GM23338 (cell line): ENCODE results near the gene NCF2. TPM values are rescaled to one million over a fixed set of nuclear protein-coding genes. Genes with fewer than 3 reads are reported as not detected.

Source experiments
- ATAC-seq: fragments of 200-7000 bp; cut with Tn5 transposase; 3 replicates; pipeline ENCODE4 v1.9.1; 2020
- DNase-seq: peaks from one replicate; pipeline ENCODE4 v3.0.0-alpha.2; 2015; ENCODE audit warnings: low spot score
- H2AFZ ChIP-seq: fragments of 200-600 bp; sonication (generic); 2 replicates; pipeline ENCODE4 v1.8.0; 2016; ENCODE audit warnings: antibody characterized with exemption, mild to moderate bottlenecking, moderate library complexity
- H3F3A ChIP-seq: fragments of 200-600 bp; sonication (generic); replicated peaks from 2 replicates; pipeline ENCODE4 v1.8.0; 2017; ENCODE audit warnings: antibody characterized with exemption, mixed run types, low read depth
- H3K27ac ChIP-seq: fragments of 200-600 bp; sonication (generic); 2 replicates; pipeline ENCODE4 v1.6.1; 2016; ENCODE audit warnings: low read depth
- H3K27me3 ChIP-seq: fragments of 200-600 bp; sonication (generic); 2 replicates; pipeline ENCODE4 v1.8.0; 2016; ENCODE audit warnings: mild to moderate bottlenecking, mixed run types, moderate library complexity; ENCODE audit not compliant: insufficient read depth
- H3K36me3 ChIP-seq: fragments of 200-600 bp; sonication (generic); 2 replicates; pipeline ENCODE4 v1.8.0; 2016; ENCODE audit warnings: mild to moderate bottlenecking; ENCODE audit not compliant: insufficient read depth
- H3K4me1 ChIP-seq: fragments of 200-600 bp; sonication (generic); 2 replicates; pipeline ENCODE4 v1.8.0; 2016; ENCODE audit warnings: mild to moderate bottlenecking, moderate library complexity; ENCODE audit not compliant: insufficient read depth
- H3K4me2 ChIP-seq: fragments of 200-600 bp; sonication (generic); 2 replicates; pipeline ENCODE4 v1.7.1; 2017; ENCODE audit warnings: mixed run types
- H3K4me3 ChIP-seq: fragments of 200-600 bp; sonication (generic); 2 replicates; pipeline ENCODE4 v1.6.1; 2016; ENCODE audit warnings: mixed run types
- H3K79me2 ChIP-seq: fragments of 200-600 bp; sonication (generic); replicated peaks from 2 replicates; pipeline ENCODE4 v1.8.0; 2017; ENCODE audit warnings: mild to moderate bottlenecking; ENCODE audit not compliant: insufficient read depth
- H3K9me2 ChIP-seq: fragments of 200-600 bp; sonication (generic); 2 replicates; pipeline ENCODE4 v1.8.0; 2017; ENCODE audit not compliant: insufficient read depth
- H4K20me1 ChIP-seq: fragments of 200-600 bp; sonication (generic); replicated peaks from 2 replicates; pipeline ENCODE4 v1.8.0; 2017; ENCODE audit warnings: mild to moderate bottlenecking; ENCODE audit not compliant: insufficient read depth
- H3K27ac Mint-ChIP-seq: 2 replicates; pipeline ENCODE4 v1.8.0; 2020; ENCODE audit warnings: inconsistent platforms, mild to moderate bottlenecking, moderate library complexity, mixed read lengths
- H3K27me3 Mint-ChIP-seq: 3 replicates; pipeline ENCODE4 v1.8.0; 2022; ENCODE audit warnings: low read depth, mild to moderate bottlenecking, moderate library complexity, mixed read lengths, inconsistent platforms; ENCODE audit not compliant: insufficient read depth, poor library complexity
- H3K36me3 Mint-ChIP-seq: 3 replicates; pipeline ENCODE4 v1.8.0; 2021; ENCODE audit warnings: low read depth, mild to moderate bottlenecking, inconsistent platforms, moderate library complexity, mixed read lengths
- H3K4me1 Mint-ChIP-seq: 3 replicates; pipeline ENCODE4 v1.8.0; 2020; ENCODE audit warnings: mild to moderate bottlenecking, inconsistent platforms, mixed read lengths
- H3K4me3 Mint-ChIP-seq: 3 replicates; pipeline ENCODE4 v1.8.0; 2021; ENCODE audit warnings: moderate library complexity, mild to moderate bottlenecking, inconsistent platforms, mixed read lengths
- H3K9me3 Mint-ChIP-seq: 3 replicates; pipeline ENCODE4 v1.8.0; 2020; ENCODE audit warnings: moderate library complexity, mild to moderate bottlenecking, inconsistent platforms, mixed read lengths
- CREB1 ChIP-seq: fragments of 250-450 bp; sonication (Bioruptor Pico); IDR thresholded peaks from 2 replicates; pipeline ENCODE4 v1.5.0; 2020; ENCODE audit warnings: low read depth, mild to moderate bottlenecking, moderate library complexity
- EZH2 ChIP-seq: fragments of 200-600 bp; sonication (generic); IDR thresholded peaks from one replicate; pipeline ENCODE4 v1.8.0; 2017; ENCODE audit warnings: antibody characterized with exemption, mild to moderate bottlenecking, low read depth; ENCODE audit not compliant: unreplicated experiment
- EZH2phosphoT487 ChIP-seq: fragments of 200-600 bp; sonication (generic); IDR thresholded peaks from one replicate; pipeline ENCODE4 v1.8.1; 2018; ENCODE audit warnings: antibody characterized with exemption; ENCODE audit not compliant: unreplicated experiment
- NANOG ChIP-seq: IDR thresholded peaks from 2 replicates; pipeline ENCODE4 v1.6.1; 2016; ENCODE audit warnings: antibody characterized with exemption, borderline replicate concordance
- STAT1 ChIP-seq: IDR thresholded peaks from one replicate; pipeline ENCODE4 v1.6.1; 2016; ENCODE audit warnings: antibody characterized with exemption; ENCODE audit not compliant: unreplicated experiment
- ZNF114 ChIP-seq: fragments of 250-450 bp; sonication (Bioruptor Pico); IDR thresholded peaks from 2 replicates; pipeline ENCODE4 v1.5.0; 2020; ENCODE audit warnings: mild to moderate bottlenecking, moderate library complexity
- ZNF331 ChIP-seq: fragments of 250-450 bp; sonication (Bioruptor Pico); IDR thresholded peaks from 2 replicates; pipeline ENCODE4 v1.5.0; 2020; ENCODE audit warnings: low read depth, mild to moderate bottlenecking, moderate library complexity
- polyA plus RNA-seq: library from polyadenylated mRNA; unstranded; fragments of >200 nt; fragmentation: Nextera tagmentation; extraction: Ambion mirVana; gene quantifications from 2 replicates; pipeline ENCODE4 v1.2.1, GENCODE V29; 2016
- total RNA-seq: library from RNA; depleted of rRNA; stranded (reverse); fragments of >200 nt; shearing (Covaris generic); gene quantifications from 2 replicates; pipeline ENCODE4 v1.2.3, GENCODE V29; 2014
- TF ChIP-seq, protein P1 (sequence below), 2 experiments: fragments of 200-600 bp in 1 of 2; sonication (generic) in 1 of 2; conservative IDR thresholded peaks; 2 replicates each; pipeline versions ENCODE4 v1.5.1 to v1.6.1; 2016 to 2017; ENCODE audit warnings: antibody characterized with exemption in 2 of 2, low read depth in 2 of 2, mild to moderate bottlenecking in 2 of 2, moderate library complexity in 1 of 2
- TF ChIP-seq, protein P2 (sequence below): fragments of 250-450 bp; sonication (Bioruptor Pico); IDR thresholded peaks from 2 replicates; pipeline ENCODE4 v1.5.0; 2020; ENCODE audit warnings: mild to moderate bottlenecking, moderate library complexity
- TF ChIP-seq, protein P3 (sequence below): IDR thresholded peaks from 2 replicates; pipeline ENCODE4 v1.6.1; 2016; ENCODE audit warnings: antibody characterized with exemption

NCF2 gene
- total and polyA plus RNA-seq, 2 experiments from 2014 or later, result not detected

DNA sequence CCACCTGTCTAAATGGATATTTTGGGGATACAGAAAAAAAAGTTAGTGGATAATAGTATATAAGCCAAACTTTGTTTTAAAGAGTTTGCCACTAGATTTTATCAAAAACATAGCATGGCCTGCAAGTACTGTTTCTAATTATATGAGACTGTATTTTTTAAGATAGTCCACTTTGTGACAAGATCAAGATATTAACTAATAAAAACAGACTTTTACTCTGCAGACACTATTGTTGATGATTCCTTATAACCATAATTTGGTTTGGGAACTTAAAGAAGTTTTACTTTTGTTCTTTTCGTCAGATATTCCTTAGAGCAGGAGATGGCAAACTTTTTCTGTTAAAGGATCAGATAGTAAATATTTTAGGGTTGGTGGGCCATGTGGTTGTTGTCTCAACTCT lies 81.6 kb downstream of the NCF2 start (continued):
- TF ChIP-seq, protein P1, sequence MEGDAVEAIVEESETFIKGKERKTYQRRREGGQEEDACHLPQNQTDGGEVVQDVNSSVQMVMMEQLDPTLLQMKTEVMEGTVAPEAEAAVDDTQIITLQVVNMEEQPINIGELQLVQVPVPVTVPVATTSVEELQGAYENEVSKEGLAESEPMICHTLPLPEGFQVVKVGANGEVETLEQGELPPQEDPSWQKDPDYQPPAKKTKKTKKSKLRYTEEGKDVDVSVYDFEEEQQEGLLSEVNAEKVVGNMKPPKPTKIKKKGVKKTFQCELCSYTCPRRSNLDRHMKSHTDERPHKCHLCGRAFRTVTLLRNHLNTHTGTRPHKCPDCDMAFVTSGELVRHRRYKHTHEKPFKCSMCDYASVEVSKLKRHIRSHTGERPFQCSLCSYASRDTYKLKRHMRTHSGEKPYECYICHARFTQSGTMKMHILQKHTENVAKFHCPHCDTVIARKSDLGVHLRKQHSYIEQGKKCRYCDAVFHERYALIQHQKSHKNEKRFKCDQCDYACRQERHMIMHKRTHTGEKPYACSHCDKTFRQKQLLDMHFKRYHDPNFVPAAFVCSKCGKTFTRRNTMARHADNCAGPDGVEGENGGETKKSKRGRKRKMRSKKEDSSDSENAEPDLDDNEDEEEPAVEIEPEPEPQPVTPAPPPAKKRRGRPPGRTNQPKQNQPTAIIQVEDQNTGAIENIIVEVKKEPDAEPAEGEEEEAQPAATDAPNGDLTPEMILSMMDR (conservative IDR thresholded peaks at IDR 0.05; ENCODE audit: low read depth in 2 of 2), result no peak

DNA sequence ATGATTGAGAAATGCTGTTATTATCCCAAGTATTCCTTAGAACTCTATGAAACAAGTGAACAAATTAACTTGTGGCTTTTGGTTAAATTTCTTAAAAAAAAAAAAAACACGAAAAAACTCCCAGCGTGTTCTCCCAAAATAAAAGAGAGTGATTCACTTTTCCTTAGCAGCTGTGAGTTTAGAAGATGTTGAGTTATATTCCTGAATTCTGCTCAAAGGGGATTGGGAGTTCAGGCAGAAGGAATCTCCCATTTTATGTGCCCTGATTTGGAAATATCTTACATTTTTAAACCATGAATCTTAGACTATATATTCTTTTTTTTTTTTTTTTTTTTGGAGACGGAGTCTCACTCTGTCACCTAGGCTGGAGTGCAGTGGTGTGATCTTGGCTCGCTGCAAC lies 83.7 kb downstream of the NCF2 start:
- H3K36me3 ChIP-seq, result no peaks in the 10 kb centered on the region
- H3K27me3 ChIP-seq, result no peaks in the 10 kb centered on the region
- H3K4me1 ChIP-seq, result peaks cover 15% of the 10 kb centered on the region
- no peaks in the 10 kb centered on the region for H3F3A ChIP-seq
- DNase-seq (no peak), ATAC-seq (no peak)
- Mint-ChIP-seq H3K27ac (no peak overlapping the region), H3K4me1 (peaks cover 9% of the 10 kb centered on the region), H3K9me3 (no peaks in the 10 kb centered on the region), H3K27me3 (no peaks in the 10 kb centered on the region), H3K36me3 (no peaks in the 10 kb centered on the region), H3K4me3 (no peak overlapping the region)
- no peak overlapping the region for H3K4me2 ChIP-seq
- H3K9me2 ChIP-seq, result no peaks in the 10 kb centered on the region
- no peak overlapping the region for H3K4me3 ChIP-seq
- H3K27ac ChIP-seq, result no peak overlapping the region
- no peak overlapping the region for H2AFZ ChIP-seq
- peaks cover 14% of the 10 kb centered on the region; the same call in 1 of the 2 replicates for H4K20me1 ChIP-seq
- peaks cover 96% of the 10 kb centered on the region for H3K79me2 ChIP-seq
- TF ChIP-seq EZH2phosphoT487, result no peak
- no peak for TF ChIP-seq STAT1
- TF ChIP-seq, protein P2, sequence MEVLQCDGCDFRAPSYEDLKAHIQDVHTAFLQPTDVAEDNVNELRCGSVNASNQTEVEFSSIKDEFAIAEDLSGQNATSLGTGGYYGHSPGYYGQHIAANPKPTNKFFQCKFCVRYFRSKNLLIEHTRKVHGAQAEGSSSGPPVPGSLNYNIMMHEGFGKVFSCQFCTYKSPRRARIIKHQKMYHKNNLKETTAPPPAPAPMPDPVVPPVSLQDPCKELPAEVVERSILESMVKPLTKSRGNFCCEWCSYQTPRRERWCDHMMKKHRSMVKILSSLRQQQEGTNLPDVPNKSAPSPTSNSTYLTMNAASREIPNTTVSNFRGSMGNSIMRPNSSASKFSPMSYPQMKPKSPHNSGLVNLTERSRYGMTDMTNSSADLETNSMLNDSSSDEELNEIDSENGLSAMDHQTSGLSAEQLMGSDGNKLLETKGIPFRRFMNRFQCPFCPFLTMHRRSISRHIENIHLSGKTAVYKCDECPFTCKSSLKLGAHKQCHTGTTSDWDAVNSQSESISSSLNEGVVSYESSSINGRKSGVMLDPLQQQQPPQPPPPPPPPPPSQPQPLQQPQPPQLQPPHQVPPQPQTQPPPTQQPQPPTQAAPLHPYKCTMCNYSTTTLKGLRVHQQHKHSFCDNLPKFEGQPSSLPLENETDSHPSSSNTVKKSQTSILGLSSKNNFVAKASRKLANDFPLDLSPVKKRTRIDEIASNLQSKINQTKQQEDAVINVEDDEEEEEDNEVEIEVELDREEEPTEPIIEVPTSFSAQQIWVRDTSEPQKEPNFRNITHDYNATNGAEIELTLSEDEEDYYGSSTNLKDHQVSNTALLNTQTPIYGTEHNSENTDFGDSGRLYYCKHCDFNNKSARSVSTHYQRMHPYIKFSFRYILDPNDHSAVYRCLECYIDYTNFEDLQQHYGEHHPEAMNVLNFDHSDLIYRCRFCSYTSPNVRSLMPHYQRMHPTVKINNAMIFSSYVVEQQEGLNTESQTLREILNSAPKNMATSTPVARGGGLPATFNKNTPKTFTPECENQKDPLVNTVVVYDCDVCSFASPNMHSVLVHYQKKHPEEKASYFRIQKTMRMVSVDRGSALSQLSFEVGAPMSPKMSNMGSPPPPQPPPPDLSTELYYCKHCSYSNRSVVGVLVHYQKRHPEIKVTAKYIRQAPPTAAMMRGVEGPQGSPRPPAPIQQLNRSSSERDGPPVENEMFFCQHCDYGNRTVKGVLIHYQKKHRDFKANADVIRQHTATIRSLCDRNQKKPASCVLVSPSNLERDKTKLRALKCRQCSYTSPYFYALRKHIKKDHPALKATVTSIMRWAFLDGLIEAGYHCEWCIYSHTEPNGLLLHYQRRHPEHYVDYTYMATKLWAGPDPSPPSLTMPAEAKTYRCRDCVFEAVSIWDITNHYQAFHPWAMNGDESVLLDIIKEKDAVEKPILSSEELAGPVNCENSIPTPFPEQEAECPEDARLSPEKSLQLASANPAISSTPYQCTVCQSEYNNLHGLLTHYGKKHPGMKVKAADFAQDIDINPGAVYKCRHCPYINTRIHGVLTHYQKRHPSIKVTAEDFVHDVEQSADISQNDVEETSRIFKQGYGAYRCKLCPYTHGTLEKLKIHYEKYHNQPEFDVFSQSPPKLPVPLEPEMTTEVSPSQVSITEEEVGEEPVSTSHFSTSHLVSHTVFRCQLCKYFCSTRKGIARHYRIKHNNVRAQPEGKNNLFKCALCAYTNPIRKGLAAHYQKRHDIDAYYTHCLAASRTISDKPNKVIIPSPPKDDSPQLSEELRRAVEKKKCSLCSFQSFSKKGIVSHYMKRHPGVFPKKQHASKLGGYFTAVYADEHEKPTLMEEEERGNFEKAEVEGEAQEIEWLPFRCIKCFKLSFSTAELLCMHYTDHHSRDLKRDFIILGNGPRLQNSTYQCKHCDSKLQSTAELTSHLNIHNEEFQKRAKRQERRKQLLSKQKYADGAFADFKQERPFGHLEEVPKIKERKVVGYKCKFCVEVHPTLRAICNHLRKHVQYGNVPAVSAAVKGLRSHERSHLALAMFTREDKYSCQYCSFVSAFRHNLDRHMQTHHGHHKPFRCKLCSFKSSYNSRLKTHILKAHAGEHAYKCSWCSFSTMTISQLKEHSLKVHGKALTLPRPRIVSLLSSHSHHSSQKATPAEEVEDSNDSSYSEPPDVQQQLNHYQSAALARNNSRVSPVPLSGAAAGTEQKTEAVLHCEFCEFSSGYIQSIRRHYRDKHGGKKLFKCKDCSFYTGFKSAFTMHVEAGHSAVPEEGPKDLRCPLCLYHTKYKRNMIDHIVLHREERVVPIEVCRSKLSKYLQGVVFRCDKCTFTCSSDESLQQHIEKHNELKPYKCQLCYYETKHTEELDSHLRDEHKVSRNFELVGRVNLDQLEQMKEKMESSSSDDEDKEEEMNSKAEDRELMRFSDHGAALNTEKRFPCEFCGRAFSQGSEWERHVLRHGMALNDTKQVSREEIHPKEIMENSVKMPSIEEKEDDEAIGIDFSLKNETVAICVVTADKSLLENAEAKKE (CRISPR knock-in tag), result no peak
- TF ChIP-seq ZNF114 (CRISPR knock-in tag), result no peak
- TF ChIP-seq, protein P1 (conservative IDR thresholded peaks at IDR 0.05; ENCODE audit: low read depth in 2 of 2), result no peak
- no peak for TF ChIP-seq EZH2
- TF ChIP-seq, protein P3, sequence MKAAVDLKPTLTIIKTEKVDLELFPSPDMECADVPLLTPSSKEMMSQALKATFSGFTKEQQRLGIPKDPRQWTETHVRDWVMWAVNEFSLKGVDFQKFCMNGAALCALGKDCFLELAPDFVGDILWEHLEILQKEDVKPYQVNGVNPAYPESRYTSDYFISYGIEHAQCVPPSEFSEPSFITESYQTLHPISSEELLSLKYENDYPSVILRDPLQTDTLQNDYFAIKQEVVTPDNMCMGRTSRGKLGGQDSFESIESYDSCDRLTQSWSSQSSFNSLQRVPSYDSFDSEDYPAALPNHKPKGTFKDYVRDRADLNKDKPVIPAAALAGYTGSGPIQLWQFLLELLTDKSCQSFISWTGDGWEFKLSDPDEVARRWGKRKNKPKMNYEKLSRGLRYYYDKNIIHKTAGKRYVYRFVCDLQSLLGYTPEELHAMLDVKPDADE, result no peak
- TF ChIP-seq NANOG, result no peak
- TF ChIP-seq CREB1 (CRISPR knock-in tag), result no peak
- TF ChIP-seq ZNF331, result no peak
